GM19452 (cell line): Measurements from ENCODE around the gene GNG5.
"Not testable (repeated sequence)": the region's sequence is repeated elsewhere in the genome, so short reads cannot be mapped to it uniquely, and the experiment has no call there.

ENCODE experiments used
- ATAC-seq: cut with Tn5 transposase; IDR thresholded peaks from one replicate; pipeline ENCODE4 v1.9.1; 2021; ENCODE audit not compliant: unreplicated experiment

GNG5 gene

DNA sequence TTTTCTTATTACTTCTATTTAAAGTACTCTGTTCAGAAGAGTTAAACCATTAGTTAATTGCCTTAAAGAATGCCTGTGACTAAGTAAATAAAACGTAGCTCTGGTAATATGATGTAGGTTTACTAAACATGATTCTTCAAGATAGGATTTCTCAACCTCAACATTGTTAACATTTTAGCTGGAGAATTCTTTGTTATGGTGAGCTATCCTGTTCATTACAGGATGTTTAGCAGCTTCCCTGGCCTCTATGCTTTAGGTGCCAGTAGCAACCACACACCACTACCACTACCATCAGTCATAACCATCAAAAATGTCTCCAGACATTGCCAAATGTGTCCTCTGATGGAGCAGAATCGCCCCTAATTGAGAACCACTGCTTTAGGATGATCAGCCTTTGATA, 16.6 kb downstream of the GNG5 start:
- ATAC-seq = no peak

DNA sequence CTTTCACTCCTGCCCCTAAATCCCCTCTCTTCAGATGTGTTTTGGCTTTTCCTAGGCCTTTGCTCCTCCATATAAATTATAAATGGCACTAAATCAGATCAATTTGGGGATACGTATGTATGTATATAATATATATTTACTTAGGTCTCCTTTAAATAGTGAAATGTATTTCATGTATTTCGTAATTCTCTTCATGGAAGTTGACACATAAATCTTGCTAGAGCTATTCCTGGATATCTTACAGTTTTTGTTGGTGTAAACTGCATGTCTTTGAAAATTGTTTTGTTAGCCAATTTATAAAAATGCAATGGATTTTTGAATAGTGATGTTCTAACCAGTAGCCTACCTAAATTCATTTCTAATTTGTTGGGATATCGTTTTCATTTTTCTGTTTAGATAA, 18.3 kb downstream of the GNG5 start:
- ATAC-seq = no peak

DNA sequence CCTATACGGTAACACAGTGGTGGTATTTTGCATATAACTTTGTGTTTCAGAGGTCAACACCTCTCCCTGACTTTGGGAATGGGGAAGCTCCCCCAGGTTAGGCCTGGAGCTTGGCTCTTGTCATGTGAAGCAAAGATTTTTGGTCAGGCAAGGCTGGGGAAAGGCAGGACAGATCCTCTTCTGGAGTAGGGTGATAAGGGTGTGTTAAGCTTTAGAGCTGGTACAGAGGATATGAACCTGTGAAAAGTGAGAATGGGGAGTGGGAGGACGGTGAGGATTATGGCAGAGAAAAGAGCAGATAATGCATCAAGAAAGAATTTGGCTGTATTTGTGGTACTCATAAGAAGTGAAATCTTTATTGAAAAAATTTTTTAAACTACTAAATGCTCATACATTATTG, 25.1 kb downstream of the GNG5 start:
- ATAC-seq = no peak

DNA sequence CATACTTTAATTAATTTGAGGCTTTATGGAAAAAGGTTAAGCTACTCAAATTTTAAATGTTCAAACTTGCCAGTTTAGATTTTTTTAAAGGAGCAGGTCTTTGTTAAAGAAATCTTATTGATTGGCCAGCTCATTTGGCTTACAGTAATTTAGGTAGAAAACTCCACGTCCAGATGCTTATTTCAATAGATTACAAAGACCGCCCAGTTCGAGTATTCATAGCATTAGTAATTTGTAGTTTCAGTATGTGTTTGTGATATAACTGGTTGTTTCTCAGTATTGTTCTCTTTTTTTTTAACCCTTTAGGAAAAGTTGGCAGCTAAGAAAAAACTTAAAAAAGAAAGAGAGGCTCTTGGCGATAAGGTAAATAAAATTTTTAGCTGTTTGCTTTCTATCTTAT, 25.7 kb downstream of the GNG5 start:
- ATAC-seq = no peak

DNA sequence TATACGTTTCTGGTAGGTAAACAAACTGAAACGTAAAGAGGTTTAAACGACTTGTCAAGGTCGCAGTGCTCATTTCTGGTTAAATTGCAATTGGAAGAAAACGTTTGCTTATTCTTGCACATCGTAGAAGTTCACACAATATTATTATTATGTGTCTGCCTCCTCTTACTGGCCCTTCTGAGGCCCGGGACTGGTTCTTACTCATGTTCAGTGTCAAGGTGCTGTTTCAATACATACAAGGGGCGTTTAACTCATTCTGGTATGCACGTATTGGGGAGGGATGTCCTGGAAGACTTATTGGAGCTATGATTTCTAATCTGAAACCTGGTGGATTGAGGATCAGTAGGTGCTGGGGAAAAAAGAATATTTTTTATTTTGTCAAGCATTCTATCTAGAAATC, 26.4 kb downstream of the GNG5 start:
- no peak for ATAC-seq

DNA sequence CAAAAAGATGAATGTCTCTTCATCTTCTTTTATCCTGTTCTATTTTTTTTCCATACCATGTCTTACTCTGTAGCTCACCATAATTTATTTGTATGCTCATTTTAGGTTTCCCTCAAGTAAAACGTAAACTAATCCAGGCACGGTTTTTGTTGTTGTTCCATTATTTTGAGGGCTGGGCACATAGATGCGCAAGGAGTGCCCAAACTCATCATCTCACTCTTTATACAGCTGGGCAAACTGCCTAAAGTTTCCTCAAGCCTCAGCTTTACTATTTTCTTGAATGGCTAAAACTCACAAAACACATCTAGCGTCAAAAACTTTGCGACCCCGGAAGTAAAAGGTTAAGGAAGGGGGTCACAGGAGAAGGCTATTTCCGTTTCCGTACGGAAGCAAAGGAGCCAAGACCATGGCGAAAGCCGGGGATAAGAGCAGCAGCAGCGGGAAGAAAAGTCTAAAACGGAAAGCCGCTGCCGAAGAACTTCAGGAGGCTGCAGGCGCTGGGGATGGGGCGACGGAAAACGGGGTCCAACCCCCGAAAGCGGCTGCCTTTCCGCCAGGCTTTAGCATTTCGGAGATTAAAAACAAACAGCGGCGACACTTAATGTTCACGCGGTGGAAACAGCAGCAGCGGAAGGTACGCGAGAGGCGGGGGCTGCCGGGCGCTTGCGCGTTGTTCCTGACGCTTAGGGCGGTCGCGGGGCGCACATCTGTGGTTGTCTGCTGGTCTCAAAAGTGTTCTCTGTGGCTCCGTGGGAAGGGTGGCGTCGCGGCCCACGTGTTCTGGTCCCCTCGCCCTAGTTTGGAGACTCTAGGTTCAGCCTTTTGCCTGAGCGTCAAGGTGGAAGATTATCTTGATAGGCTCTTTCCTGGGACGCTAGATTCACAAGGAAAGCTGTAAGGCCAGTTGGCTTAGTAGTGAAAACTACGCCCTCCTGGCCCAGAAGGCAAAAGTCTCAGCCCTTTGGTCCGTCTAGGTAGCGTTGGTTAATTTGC, 27.2 kb downstream of the GNG5 start, which contains the start of gene RPF1:
Gene RPF1, plus strand, starts transcription at position 391 of the 993 bp plus-strand sequence. Its CDS starts 16 bp downstream, at position 407.
- peak; percentile 98 for ATAC-seq

DNA sequence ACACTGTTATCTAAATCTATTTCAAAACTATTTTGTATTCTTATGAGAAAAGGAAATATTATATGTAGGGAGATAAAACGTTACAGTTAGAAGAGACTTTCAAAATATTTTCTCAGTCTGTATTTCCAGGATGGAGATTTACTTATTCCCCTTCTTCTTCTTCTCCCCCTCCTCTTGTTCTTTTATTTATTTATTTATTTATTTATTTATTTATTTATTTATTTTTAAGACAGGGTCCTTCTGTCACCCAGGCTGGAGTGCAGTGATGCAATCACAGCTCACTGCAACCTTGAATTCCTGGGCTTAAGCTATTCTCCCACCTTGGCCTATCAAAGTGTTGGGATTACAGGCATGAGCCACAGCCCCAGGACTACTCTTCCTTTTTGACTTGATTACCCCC, 30.2 kb downstream of the GNG5 start:
- ATAC-seq = no peak

DNA sequence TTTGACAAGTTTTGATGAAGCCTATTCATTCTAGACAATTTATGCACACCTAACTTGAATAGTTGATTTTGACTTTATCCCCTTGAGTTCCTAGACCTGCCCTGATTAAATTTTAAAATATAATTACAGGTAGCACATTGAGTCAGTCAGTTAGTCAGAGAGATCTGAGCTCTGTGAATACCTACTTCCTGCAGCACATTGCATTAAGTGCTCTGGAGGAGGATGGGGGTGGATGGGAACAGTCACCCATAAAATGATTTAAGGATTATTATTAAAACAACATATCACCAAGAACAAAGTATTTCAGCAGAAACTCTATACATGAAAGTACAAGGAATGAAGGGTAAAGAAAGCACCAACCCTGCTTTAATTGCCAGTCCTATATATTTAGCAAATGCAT, 39.1 kb downstream of the GNG5 start:
- no peak for ATAC-seq

DNA sequence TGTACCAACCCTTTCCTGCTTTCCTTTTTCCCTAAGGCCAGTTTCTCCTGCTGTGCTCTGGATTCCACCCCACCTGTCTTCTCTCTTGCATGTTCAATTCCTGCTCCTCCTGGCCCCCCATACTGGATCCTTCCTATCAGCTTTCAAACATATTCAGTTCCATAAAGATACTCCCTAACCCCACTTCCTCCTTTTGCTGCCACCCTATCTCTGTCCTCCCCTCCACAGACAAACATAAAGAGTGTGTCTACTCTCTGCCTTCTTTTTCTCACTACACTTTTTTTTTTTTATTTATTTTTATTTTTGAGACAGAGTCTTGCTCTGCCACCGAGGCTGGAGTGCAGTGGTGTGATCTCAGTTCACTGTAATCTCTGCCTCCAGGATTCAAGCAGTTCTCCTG, 44.3 kb downstream of the GNG5 start:
- ATAC-seq = no peak

DNA sequence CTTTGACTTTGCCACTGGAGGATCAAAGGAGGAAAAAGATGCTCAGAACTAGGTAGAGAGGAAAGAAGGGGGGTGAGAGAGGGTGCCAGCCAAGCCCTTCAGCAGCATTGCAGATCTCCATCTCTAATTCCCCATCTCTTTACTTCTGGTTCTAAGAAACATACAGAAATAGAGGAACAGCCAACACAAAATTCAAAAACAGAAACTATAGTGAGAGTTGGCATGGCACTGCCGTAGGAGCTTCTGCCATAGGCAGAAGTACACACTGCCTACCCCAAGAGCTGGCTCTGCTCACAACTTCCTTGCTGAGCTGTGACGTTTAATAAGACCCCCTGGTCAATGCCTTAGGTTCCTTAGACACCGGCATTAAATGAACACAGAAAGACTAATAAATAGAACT, 53.9 kb downstream of the GNG5 start:
- ATAC-seq = no peak

DNA sequence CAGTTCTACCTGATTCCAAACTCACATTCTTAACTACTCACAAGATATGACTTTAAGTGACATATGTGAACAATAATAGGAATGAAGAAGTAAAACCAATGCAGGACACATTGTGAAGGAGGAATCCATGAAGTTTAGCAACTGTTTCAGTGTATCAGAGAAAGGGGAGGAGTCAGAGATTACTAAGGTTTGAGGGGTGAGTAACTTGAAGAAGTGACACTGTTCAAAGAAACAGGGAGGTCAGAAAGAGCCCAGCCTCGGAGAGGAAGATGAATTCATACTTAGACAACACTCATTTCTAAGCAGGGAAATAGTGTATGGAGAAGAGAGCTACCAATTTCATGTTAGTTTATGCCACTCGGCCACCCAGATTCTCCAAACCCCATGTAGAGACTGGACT, 55.5 kb downstream of the GNG5 start:
- no peak for ATAC-seq

DNA sequence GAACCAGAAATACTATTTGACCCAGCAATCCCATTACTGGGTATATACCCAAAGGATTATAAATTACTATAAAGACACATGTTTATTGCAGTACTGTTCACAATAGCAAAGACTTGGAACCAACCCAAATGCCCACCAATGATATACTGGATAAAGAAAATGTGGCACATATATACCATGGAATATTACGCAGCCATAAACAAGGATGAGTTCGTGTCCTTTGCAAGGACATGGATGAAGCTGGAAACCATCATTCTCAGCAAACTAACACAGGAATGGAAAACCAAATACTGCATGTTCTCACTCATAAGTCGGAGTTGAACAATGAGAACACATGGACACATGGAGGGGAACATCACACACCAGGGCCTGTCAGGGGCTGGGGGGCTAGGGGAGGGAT, 57.7 kb downstream of the GNG5 start:
- ATAC-seq = not testable (repeated sequence)
